DND-41 (cell line): Measurements from ENCODE around the gene EDAR.

ENCODE experiments used
- ATAC-seq: fragments of 200-7000 bp; cut with Tn5 transposase; 3 replicates; pipeline ENCODE4 v1.9.1; 2021; ENCODE audit warnings: low read depth; ENCODE audit not compliant: insufficient read depth
- DNase-seq: peaks from one replicate; pipeline ENCODE4 v3.0.0-alpha.2; 2020
- H2AFZ ChIP-seq: 2 replicates; pipeline ENCODE4 v1.6.0; 2012; ENCODE audit warnings: low read depth, low read length
- H3K27ac ChIP-seq: 2 replicates; pipeline ENCODE4 v1.5.1; 2012; ENCODE audit warnings: low read length, inconsistent platforms
- H3K27me3 ChIP-seq: fragments of 200-600 bp; sonication (generic); 2 replicates; pipeline ENCODE4 v1.6.0; 2012; ENCODE audit warnings: low read length, mild to moderate bottlenecking, inconsistent platforms; ENCODE audit not compliant: insufficient read depth, poor library complexity
- H3K36me3 ChIP-seq: 2 replicates; pipeline ENCODE4 v1.5.1; 2012; ENCODE audit warnings: low read length, inconsistent platforms; ENCODE audit not compliant: insufficient read depth
- H3K4me1 ChIP-seq: 2 replicates; pipeline ENCODE4 v1.5.1; 2012; ENCODE audit warnings: mild to moderate bottlenecking, low read length; ENCODE audit not compliant: insufficient read depth
- H3K4me2 ChIP-seq: 2 replicates; pipeline ENCODE4 v1.6.0; 2012; ENCODE audit warnings: mild to moderate bottlenecking, moderate library complexity, low read length, inconsistent platforms; ENCODE audit not compliant: insufficient read depth
- H3K4me3 ChIP-seq, 2 experiments: fragments of 200-600 bp in 1 of 2; shearing (Covaris generic) in 1 of 2; 2 replicates each; pipeline ENCODE4 v1.5.1; 2012 to 2016; ENCODE audit warnings: inconsistent platforms in 2 of 2, low read length in 2 of 2, mild to moderate bottlenecking in 2 of 2, low read depth in 1 of 2, moderate library complexity in 1 of 2
- H3K79me2 ChIP-seq: 2 replicates; pipeline ENCODE4 v1.6.0; 2012; ENCODE audit warnings: low read length, inconsistent platforms; ENCODE audit not compliant: insufficient read depth
- H3K9ac ChIP-seq: 2 replicates; pipeline ENCODE4 v1.6.0; 2012; ENCODE audit warnings: low read depth, mild to moderate bottlenecking, inconsistent platforms, low read length, moderate library complexity
- H3K9me3 ChIP-seq: 2 replicates; pipeline ENCODE4 v1.5.1; 2012; ENCODE audit warnings: low read length, moderate library complexity, mild to moderate bottlenecking, inconsistent platforms; ENCODE audit not compliant: insufficient read depth, severe bottlenecking
- H4K20me1 ChIP-seq: 2 replicates; pipeline ENCODE4 v1.6.0; 2012; ENCODE audit warnings: low read length; ENCODE audit not compliant: insufficient read depth
- CTCF ChIP-seq: IDR thresholded peaks from 2 replicates; pipeline ENCODE4 v1.5.1; 2012; ENCODE audit warnings: borderline replicate concordance, low read length, moderate library complexity, mild to moderate bottlenecking; ENCODE audit not compliant: poor library complexity, severe bottlenecking; ENCODE audit errors: extremely low read depth
- EZH2 ChIP-seq: IDR thresholded peaks from 3 replicates; pipeline ENCODE4 v1.6.1; 2012; ENCODE audit warnings: borderline replicate concordance, low read depth, mild to moderate bottlenecking, moderate library complexity, low read length, inconsistent platforms; ENCODE audit not compliant: severe bottlenecking

The EDAR gene

GRCh38 chr2:108988796-108989713, at the start of gene EDAR:
EDAR (minus strand) TSS chr2:108989220; CDS start chr2:108931014, 58,206 bp downstream.
- H3K27ac ChIP-seq: no peak within 1 kb of the TSS
- H3K4me3 ChIP-seq: no peak within 1 kb of the TSS
- no peaks in the 10 kb centered on the region for H3K36me3 ChIP-seq
- no peak within 1 kb of the TSS for H2AFZ ChIP-seq
- H4K20me1 ChIP-seq: no peaks in the 10 kb centered on the region
- H3K4me1 ChIP-seq: no peaks in the 10 kb centered on the region
- TF ChIP-seq CTCF (peak; percentile 59), EZH2 (no peak)
- no peak within 1 kb of the TSS for H3K4me2 ChIP-seq
- H3K9ac ChIP-seq: no peak within 1 kb of the TSS
- peak; percentile 19 for DNase-seq
- no peaks in the 10 kb centered on the region for H3K79me2 ChIP-seq
- no peaks in the 10 kb centered on the region for H3K9me3 ChIP-seq
- ATAC-seq: peak; percentile 63
- no peaks in the 10 kb centered on the region for H3K27me3 ChIP-seq

DNA sequence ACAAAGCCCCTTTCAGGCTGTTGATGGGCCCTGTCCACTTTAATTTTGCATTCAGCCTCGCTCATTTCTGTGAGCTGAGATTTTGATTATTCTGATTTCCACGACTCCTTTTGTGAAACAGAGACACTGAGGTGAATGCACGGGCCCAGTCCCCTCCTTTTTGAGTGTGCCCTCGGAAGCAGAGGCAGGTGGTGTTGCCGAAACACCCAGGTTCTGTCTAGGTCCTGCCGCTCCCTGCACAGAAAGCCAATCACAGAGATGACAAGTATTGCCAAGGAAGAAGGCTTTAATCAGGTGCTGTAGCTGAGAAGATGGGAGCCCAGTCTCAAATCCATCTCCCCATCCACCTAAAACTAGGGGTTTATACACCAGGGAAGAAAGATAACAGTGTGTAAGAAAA, 44.2 kb upstream of the EDAR start:
- Histone ChIP-seq H3K27ac (peak overlapping the region; percentile 93), H3K9ac (peak overlapping the region; percentile 83), H3K4me1 (peaks cover 35% of the 10 kb centered on the region), H2AFZ (peak overlapping the region; percentile 66), H3K9me3 (no peaks in the 10 kb centered on the region), H3K79me2 (no peaks in the 10 kb centered on the region), H4K20me1 (no peaks in the 10 kb centered on the region), H3K27me3 (no peaks in the 10 kb centered on the region), H3K4me2 (peak overlapping the region; percentile 65), H3K36me3 (no peaks in the 10 kb centered on the region), H3K4me3 (peak overlapping the region in 1 of 2 experiments; percentile 58; a peak in 2 of 4 replicates)
- no peak for TF ChIP-seq CTCF
- TF ChIP-seq EZH2: no peak
- no peak for DNase-seq
- ATAC-seq: no peak

GRCh38 chr2:109032229-109032820, 43.3 kb upstream of the EDAR start:
- Histone ChIP-seq H3K4me2 (peak overlapping the region; percentile 65), H4K20me1 (no peaks in the 10 kb centered on the region), H3K27me3 (no peaks in the 10 kb centered on the region), H2AFZ (peak overlapping the region; percentile 66), H3K27ac (peak overlapping the region; percentile 93), H3K79me2 (no peaks in the 10 kb centered on the region), H3K9ac (peak overlapping the region; percentile 83), H3K36me3 (no peaks in the 10 kb centered on the region), H3K4me1 (peaks cover 35% of the 10 kb centered on the region), H3K4me3 (peak overlapping the region; percentile 1 to 58; a peak in 3 of 4 replicates), H3K9me3 (no peaks in the 10 kb centered on the region)
- TF ChIP-seq EZH2: no peak
- no peak for TF ChIP-seq CTCF
- peak; percentile 54 for ATAC-seq
- peak; percentile 66 for DNase-seq
